Neural progenitor cell (in vitro differentiated cells): Measurements from ENCODE around the gene SNAI1. TPM values are rescaled to one million over a fixed set of nuclear protein-coding genes. Genes with fewer than 3 reads are reported as not detected.
A peak's percentile ranks its signal among the peaks of the same experiment; 100 is the strongest.

Experiments
- DNase-seq: peaks from one replicate; pipeline ENCODE4 v3.0.0-alpha.2; 2016; ENCODE audit warnings: low spot score
- H2AFZ ChIP-seq: fragments of 200-600 bp; sonication (generic); replicated peaks from 2 replicates; pipeline ENCODE4 v1.6.1; 2016; ENCODE audit warnings: antibody characterized with exemption
- H3F3A ChIP-seq: fragments of 200-600 bp; sonication (generic); 2 replicates; pipeline ENCODE4 v1.6.1; 2016; ENCODE audit warnings: antibody characterized with exemption, low read depth
- H3K27ac ChIP-seq: fragments of 200-600 bp; sonication (generic); 2 replicates; pipeline ENCODE4 v1.5.1; 2016; ENCODE audit warnings: mild to moderate bottlenecking
- H3K27me3 ChIP-seq: fragments of 200-600 bp; sonication (generic); 2 replicates; pipeline ENCODE4 v1.6.1; 2016; ENCODE audit warnings: mild to moderate bottlenecking, moderate library complexity
- H3K36me3 ChIP-seq: fragments of 200-600 bp; sonication (generic); 2 replicates; pipeline ENCODE4 v1.5.1; 2016
- H3K4me1 ChIP-seq: fragments of 200-600 bp; sonication (generic); 2 replicates; pipeline ENCODE4 v1.6.1; 2016; ENCODE audit warnings: mixed run types
- H3K4me2 ChIP-seq: fragments of 200-600 bp; sonication (generic); 2 replicates; pipeline ENCODE4 v1.6.1; 2016
- H3K4me3 ChIP-seq: fragments of 200-600 bp; sonication (generic); 2 replicates; pipeline ENCODE4 v1.5.1; 2016
- H3K79me2 ChIP-seq: fragments of 200-600 bp; sonication (generic); 2 replicates; pipeline ENCODE4 v1.6.1; 2016; ENCODE audit warnings: low read depth
- H3K9ac ChIP-seq: fragments of 200-600 bp; sonication (generic); 2 replicates; pipeline ENCODE4 v1.6.1; 2016
- H3K9me3 ChIP-seq: fragments of 200-600 bp; sonication (generic); 2 replicates; pipeline ENCODE4 v1.5.1; 2016; ENCODE audit warnings: low read depth
- H4K20me1 ChIP-seq: fragments of 200-600 bp; sonication (generic); 2 replicates; pipeline ENCODE4 v1.6.1; 2016; ENCODE audit warnings: low read depth
- H3K27ac Mint-ChIP-seq: 3 replicates; pipeline ENCODE4 v1.8.0; 2021; ENCODE audit warnings: mixed read lengths
- H3K27me3 Mint-ChIP-seq: 2 replicates; pipeline ENCODE4 v1.8.0; 2022; ENCODE audit warnings: low read depth, mild to moderate bottlenecking, inconsistent platforms, moderate library complexity, mixed read lengths; ENCODE audit not compliant: insufficient read depth
- H3K36me3 Mint-ChIP-seq: 3 replicates; pipeline ENCODE4 v1.8.0; 2021; ENCODE audit warnings: mixed read lengths
- H3K4me1 Mint-ChIP-seq: 3 replicates; pipeline ENCODE4 v1.8.0; 2021; ENCODE audit warnings: mixed read lengths
- H3K4me3 Mint-ChIP-seq: 3 replicates; pipeline ENCODE4 v1.8.0; 2021; ENCODE audit warnings: mild to moderate bottlenecking, moderate library complexity, mixed read lengths
- H3K9me3 Mint-ChIP-seq: 3 replicates; pipeline ENCODE4 v1.8.0; 2020; ENCODE audit warnings: mixed read lengths
- EZH2 ChIP-seq: fragments of 200-600 bp; sonication (generic); IDR thresholded peaks from 2 replicates; pipeline ENCODE4 v1.6.1; 2017; ENCODE audit warnings: antibody characterized with exemption, mild to moderate bottlenecking, moderate library complexity
- EZH2phosphoT487 ChIP-seq: fragments of 200-600 bp; sonication (generic); IDR thresholded peaks from 2 replicates; pipeline ENCODE4 v1.6.1; 2017; ENCODE audit warnings: antibody characterized with exemption
- total RNA-seq: library from RNA; depleted of rRNA; stranded (reverse); fragments of >200 nt; gene quantifications from 2 replicates; pipeline ENCODE4 v1.2.3, GENCODE V29; 2015; ENCODE audit warnings: low replicate concordance
- TF ChIP-seq, protein P1 (sequence below): fragments of 200-600 bp; sonication (generic); IDR thresholded peaks from 2 replicates; pipeline ENCODE4 v1.5.1; 2017; ENCODE audit warnings: antibody characterized with exemption, mild to moderate bottlenecking

Gene SNAI1
- total RNA-seq, 1 donor from 2014 or later = 1.1 TPM

DNA sequence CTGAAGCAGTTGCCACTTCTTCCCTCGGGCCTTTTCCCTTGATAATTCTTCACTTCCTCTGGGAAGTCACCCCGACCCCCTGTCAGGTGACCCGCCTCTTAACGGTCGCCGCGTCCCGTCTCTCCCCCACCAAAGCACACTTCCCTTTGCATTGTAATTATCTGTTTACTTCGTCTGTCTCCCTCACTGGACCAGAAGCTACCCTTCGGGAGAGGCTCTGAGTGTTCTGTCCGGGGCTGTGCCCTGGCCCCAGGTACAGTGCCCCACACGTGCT lies 771 bp upstream of the SNAI1 start:
- Histone ChIP-seq H3K36me3 (no peaks in the 10 kb centered on the region), H3K79me2 (peaks cover 16% of the 10 kb centered on the region), H2AFZ (peak overlapping the region; percentile 36), H3K27ac (no peak overlapping the region), H3F3A (peaks cover 47% of the 10 kb centered on the region), H3K4me3 (peak overlapping the region; percentile 78), H3K4me1 (peaks cover 54% of the 10 kb centered on the region), H3K9ac (no peak overlapping the region), H3K27me3 (peaks cover 25% of the 10 kb centered on the region), H4K20me1 (peaks cover 13% of the 10 kb centered on the region), H3K4me2 (peak overlapping the region; percentile 75), H3K9me3 (no peaks in the 10 kb centered on the region)
- peak overlapping the region; percentile 10 for H3K27ac Mint-ChIP-seq
- H3K9me3 Mint-ChIP-seq = no peaks in the 10 kb centered on the region
- no peak for DNase-seq
- peaks cover 22% of the 10 kb centered on the region for H3K27me3 Mint-ChIP-seq
- no peak for TF ChIP-seq EZH2phosphoT487
- TF ChIP-seq EZH2 = no peak
- TF ChIP-seq, protein P1, sequence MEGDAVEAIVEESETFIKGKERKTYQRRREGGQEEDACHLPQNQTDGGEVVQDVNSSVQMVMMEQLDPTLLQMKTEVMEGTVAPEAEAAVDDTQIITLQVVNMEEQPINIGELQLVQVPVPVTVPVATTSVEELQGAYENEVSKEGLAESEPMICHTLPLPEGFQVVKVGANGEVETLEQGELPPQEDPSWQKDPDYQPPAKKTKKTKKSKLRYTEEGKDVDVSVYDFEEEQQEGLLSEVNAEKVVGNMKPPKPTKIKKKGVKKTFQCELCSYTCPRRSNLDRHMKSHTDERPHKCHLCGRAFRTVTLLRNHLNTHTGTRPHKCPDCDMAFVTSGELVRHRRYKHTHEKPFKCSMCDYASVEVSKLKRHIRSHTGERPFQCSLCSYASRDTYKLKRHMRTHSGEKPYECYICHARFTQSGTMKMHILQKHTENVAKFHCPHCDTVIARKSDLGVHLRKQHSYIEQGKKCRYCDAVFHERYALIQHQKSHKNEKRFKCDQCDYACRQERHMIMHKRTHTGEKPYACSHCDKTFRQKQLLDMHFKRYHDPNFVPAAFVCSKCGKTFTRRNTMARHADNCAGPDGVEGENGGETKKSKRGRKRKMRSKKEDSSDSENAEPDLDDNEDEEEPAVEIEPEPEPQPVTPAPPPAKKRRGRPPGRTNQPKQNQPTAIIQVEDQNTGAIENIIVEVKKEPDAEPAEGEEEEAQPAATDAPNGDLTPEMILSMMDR = no peak
- H3K4me1 Mint-ChIP-seq = peaks cover 61% of the 10 kb centered on the region
- H3K36me3 Mint-ChIP-seq = no peaks in the 10 kb centered on the region
- H3K4me3 Mint-ChIP-seq = peak overlapping the region; percentile 78

DNA sequence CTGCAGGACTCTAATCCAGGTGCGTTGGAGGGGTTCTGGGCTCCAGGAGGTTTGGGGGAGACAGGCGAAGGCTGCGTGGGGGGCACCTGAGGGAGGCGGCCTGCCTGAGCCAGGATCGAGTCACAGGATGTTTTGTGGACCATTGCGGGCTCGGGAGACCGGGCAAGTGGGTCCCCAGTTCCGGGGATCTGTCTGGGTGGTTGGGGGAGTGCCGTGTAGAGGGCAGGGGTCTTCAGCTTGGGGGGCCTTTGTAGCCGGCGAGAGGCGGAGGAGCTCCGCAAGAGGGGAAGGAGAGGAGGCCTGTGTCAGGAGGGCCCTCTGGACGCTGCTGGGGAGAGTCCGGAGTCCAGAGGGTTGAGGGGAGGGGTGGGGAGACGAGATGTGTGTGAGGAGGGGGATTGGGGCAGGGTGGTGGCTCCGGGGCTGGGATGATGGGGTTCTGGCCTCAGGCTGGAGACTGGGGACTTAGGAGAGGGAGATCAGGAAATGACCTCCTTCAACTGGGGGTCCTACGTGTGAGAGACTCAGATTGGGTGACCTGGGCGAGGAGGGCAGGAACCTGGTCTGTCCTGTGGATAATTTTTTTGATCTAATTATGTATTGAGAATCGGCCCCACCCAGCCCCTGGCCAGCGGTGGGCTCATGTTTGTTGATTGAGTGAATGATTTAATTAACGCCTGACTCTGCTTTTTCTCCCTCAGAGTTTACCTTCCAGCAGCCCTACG lies 505 bp downstream of the SNAI1 start:
- Histone ChIP-seq H3K4me3 (peak overlapping the region; percentile 78), H3K4me1 (peaks cover 58% of the 10 kb centered on the region), H4K20me1 (peaks cover 13% of the 10 kb centered on the region), H2AFZ (peak overlapping the region; percentile 55), H3K36me3 (no peaks in the 10 kb centered on the region), H3K27ac (no peak overlapping the region), H3F3A (peaks cover 51% of the 10 kb centered on the region), H3K9ac (peak overlapping the region; percentile 53), H3K27me3 (peaks cover 25% of the 10 kb centered on the region), H3K4me2 (peak overlapping the region; percentile 96), H3K79me2 (peaks cover 16% of the 10 kb centered on the region), H3K9me3 (no peaks in the 10 kb centered on the region)
- H3K27me3 Mint-ChIP-seq = peaks cover 22% of the 10 kb centered on the region
- peak overlapping the region; percentile 89 for H3K4me3 Mint-ChIP-seq
- peak; percentile 53 for DNase-seq
- TF ChIP-seq EZH2 = no peak
- no peak for TF ChIP-seq EZH2phosphoT487
- TF ChIP-seq, protein P1 = no peak
- peaks cover 70% of the 10 kb centered on the region for H3K4me1 Mint-ChIP-seq
- no peaks in the 10 kb centered on the region for H3K36me3 Mint-ChIP-seq
- H3K9me3 Mint-ChIP-seq = no peaks in the 10 kb centered on the region
- H3K27ac Mint-ChIP-seq = no peak overlapping the region

DNA sequence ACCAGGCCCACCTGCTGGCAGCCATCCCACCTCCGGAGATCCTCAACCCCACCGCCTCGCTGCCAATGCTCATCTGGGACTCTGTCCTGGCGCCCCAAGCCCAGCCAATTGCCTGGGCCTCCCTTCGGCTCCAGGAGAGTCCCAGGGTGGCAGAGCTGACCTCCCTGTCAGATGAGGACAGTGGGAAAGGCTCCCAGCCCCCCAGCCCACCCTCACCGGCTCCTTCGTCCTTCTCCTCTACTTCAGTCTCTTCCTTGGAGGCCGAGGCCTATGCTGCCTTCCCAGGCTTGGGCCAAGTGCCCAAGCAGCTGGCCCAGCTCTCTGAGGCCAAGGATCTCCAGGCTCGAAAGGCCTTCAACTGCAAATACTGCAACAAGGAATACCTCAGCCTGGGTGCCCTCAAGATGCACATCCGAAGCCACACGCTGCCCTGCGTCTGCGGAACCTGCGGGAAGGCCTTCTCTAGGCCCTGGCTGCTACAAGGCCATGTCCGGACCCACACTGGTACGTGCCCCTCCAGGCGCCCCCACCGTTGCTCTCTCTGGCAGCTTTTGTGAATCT lies 1.1 kb downstream of the SNAI1 start:
- H3F3A ChIP-seq = peaks cover 57% of the 10 kb centered on the region
- H3K4me1 ChIP-seq = peaks cover 64% of the 10 kb centered on the region
- no peak overlapping the region for H3K27ac ChIP-seq
- H3K27me3 ChIP-seq = peaks cover 25% of the 10 kb centered on the region
- Mint-ChIP-seq H3K4me3 (peak overlapping the region; percentile 89), H3K9me3 (no peaks in the 10 kb centered on the region), H3K4me1 (peaks cover 74% of the 10 kb centered on the region), H3K27me3 (peaks cover 20% of the 10 kb centered on the region), H3K36me3 (no peaks in the 10 kb centered on the region), H3K27ac (no peak overlapping the region)
- peaks cover 13% of the 10 kb centered on the region for H4K20me1 ChIP-seq
- H3K9me3 ChIP-seq = no peaks in the 10 kb centered on the region
- no peak overlapping the region for H2AFZ ChIP-seq
- no peak for DNase-seq
- H3K9ac ChIP-seq = no peak overlapping the region
- H3K36me3 ChIP-seq = no peaks in the 10 kb centered on the region
- TF ChIP-seq, protein P1 = no peak
- TF ChIP-seq EZH2 (no peak), EZH2phosphoT487 (no peak)
- H3K4me3 ChIP-seq = peak overlapping the region; percentile 78
- peak overlapping the region; percentile 96 for H3K4me2 ChIP-seq
- peaks cover 16% of the 10 kb centered on the region for H3K79me2 ChIP-seq
